Peyer's patch (tissue), 4 donors: ENCODE measurements around the gene MICAL3. TPM values are rescaled to one million over a fixed set of nuclear protein-coding genes. Genes with fewer than 3 reads are reported as not detected.
"Not testable (repeated sequence)": the region's sequence is repeated elsewhere in the genome, so short reads cannot be mapped to it uniquely, and the experiment has no call there.

Source experiments
- DNase-seq, 3 donors: peaks; one replicate each; pipeline ENCODE4 v3.0.0-alpha.2; 2017 to 2019
- H3K27ac ChIP-seq, 4 donors: fragments of 200-600 bp; sonication (generic); one replicate each; pipeline ENCODE4 v1.5.1; 2016 to 2019
- H3K27me3 ChIP-seq, 2 donors: fragments of 200-600 bp; sonication (generic); one replicate each; pipeline ENCODE4 v1.5.1; 2019
- H3K36me3 ChIP-seq, 3 donors: fragments of 200-600 bp; sonication (generic); one replicate each; pipeline ENCODE4 v1.5.1; 2016 to 2019
- H3K4me1 ChIP-seq, 4 donors: fragments of 200-600 bp; sonication (generic); one replicate each; pipeline ENCODE4 v1.5.1; 2016 to 2019
- H3K4me3 ChIP-seq, 4 donors: fragments of 200-600 bp; sonication (generic); 1 replicate in 3 of 4; 2 replicates in 1 of 4; pipeline ENCODE4 v1.5.1; 2016 to 2019; ENCODE audit warnings: mild to moderate bottlenecking in 1 of 4
- H3K9me3 ChIP-seq, 4 donors: fragments of 200-600 bp; sonication (generic); one replicate each; pipeline ENCODE4 v1.5.1; 2016 to 2019; ENCODE audit warnings: mild to moderate bottlenecking in 1 of 4
- CTCF ChIP-seq, 6 experiments: fragments of 450-650 bp in 4 of 6; fragments of 200-600 bp in 2 of 6; sonication (generic) in 1 of 6; IDR thresholded peaks; one replicate each; pipeline ENCODE4 v1.5.1; 2017 to 2019; ENCODE audit warnings: antibody characterized with exemption in 6 of 6, mild to moderate bottlenecking in 3 of 6, moderate library complexity in 1 of 6
- POLR2A ChIP-seq, 2 donors: fragments of 450-650 bp; IDR thresholded peaks; one replicate each; pipeline ENCODE4 v1.5.1; 2017; ENCODE audit warnings: antibody characterized with exemption in 2 of 2, mild to moderate bottlenecking in 2 of 2, moderate library complexity in 2 of 2
- total RNA-seq, 4 donors: library from RNA; depleted of rRNA; stranded (reverse); fragments of >200 nt; gene quantifications; one replicate each; pipeline ENCODE4 v1.1.0, GENCODE V29; 2016

The MICAL3 gene
- total RNA-seq, 4 donors from 2014 or later, result 68.5 to 99.1 (median 88.7) TPM

- Histone ChIP-seq H3K36me3 (no peaks in the 10 kb centered on the region), H3K9me3 (no peaks in the 10 kb centered on the region), H3K4me1 (peaks cover 0 to 25% (median 7%) of the 10 kb centered on the region in 4 donors), H3K27me3 (no peaks in the 10 kb centered on the region), H3K27ac (no peak overlapping the region), H3K4me3 (no peak overlapping the region)
- no peak for TF ChIP-seq CTCF (IDR thresholded peaks at IDR 0.05)
- TF ChIP-seq POLR2A (IDR thresholded peaks at IDR 0.05), result no peak
- DNase-seq, result no peak
Observed at GRCh38 chr22:17990942-17991341, 33.4 kb downstream of the MICAL3 start.

GRCh38 chr22:17990147-17990546, 34.2 kb downstream of the MICAL3 start:
- no peaks in the 10 kb centered on the region for H3K36me3 ChIP-seq
- H3K9me3 ChIP-seq, result no peaks in the 10 kb centered on the region
- H3K27ac ChIP-seq, result no peak overlapping the region
- no peak for DNase-seq
- no peaks in the 10 kb centered on the region for H3K27me3 ChIP-seq
- H3K4me1 ChIP-seq, result peaks cover 0 to 25% (median 7%) of the 10 kb centered on the region in 4 donors
- TF ChIP-seq POLR2A (IDR thresholded peaks at IDR 0.05), result no peak
- TF ChIP-seq CTCF (IDR thresholded peaks at IDR 0.05), result no peak
- H3K4me3 ChIP-seq, result no peak overlapping the region

GRCh38 chr22:17988800-17989513, 35.4 kb downstream of the MICAL3 start:
- DNase-seq, result no peak
- Histone ChIP-seq H3K36me3 (no peaks in the 10 kb centered on the region), H3K27me3 (no peaks in the 10 kb centered on the region), H3K9me3 (no peaks in the 10 kb centered on the region), H3K27ac (no peak overlapping the region), H3K4me3 (no peak overlapping the region), H3K4me1 (peaks cover 0 to 25% (median 7%) of the 10 kb centered on the region in 4 donors)
- TF ChIP-seq CTCF (IDR thresholded peaks at IDR 0.05), result no peak
- no peak for TF ChIP-seq POLR2A (IDR thresholded peaks at IDR 0.05)

DNA sequence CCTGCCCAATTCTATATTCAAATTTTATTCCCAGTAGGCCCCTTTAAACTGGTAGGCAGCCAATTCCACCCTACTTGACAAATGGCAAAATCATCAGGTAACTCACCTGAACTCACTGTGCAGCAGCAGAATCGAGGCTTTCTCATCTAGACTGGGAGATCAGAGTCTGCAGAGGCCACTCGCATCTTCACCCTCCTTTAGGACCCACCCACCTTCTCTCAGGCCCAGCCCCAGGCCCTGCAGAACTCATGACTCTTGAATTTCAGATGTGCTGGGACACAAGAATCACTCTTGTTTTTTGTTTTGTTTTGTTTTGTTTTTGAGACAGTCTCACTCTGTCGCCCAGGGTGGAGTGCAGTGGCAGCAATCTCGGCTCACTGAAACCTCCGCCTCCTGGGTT, 38.8 kb downstream of the MICAL3 start:
- no peak overlapping the region for H3K4me3 ChIP-seq
- H3K4me1 ChIP-seq, result peaks cover 0 to 20% (median 5%) of the 10 kb centered on the region in 4 donors
- no peaks in the 10 kb centered on the region for H3K36me3 ChIP-seq
- H3K9me3 ChIP-seq, result no peaks in the 10 kb centered on the region
- H3K27ac ChIP-seq, result no peak overlapping the region
- H3K27me3 ChIP-seq, result no peaks in the 10 kb centered on the region
- no peak for DNase-seq
- TF ChIP-seq POLR2A (IDR thresholded peaks at IDR 0.05) (no peak), CTCF (IDR thresholded peaks at IDR 0.05) (no peak)

- not testable (repeated sequence) for H3K36me3 ChIP-seq, H3K27ac ChIP-seq, H3K4me3 ChIP-seq, DNase-seq, H3K27me3 ChIP-seq, H3K9me3 ChIP-seq
- H3K4me1 ChIP-seq, result peaks cover 0 to 25% (median 8%) of the 10 kb centered on the region in 4 donors
Observed at GRCh38 chr22:17985071-17985470, 39.3 kb downstream of the MICAL3 start.

- no peak for DNase-seq
- no peaks in the 10 kb centered on the region for H3K36me3 ChIP-seq
- no peak overlapping the region for H3K4me3 ChIP-seq
- no peaks in the 10 kb centered on the region for H3K9me3 ChIP-seq
- TF ChIP-seq CTCF (IDR thresholded peaks at IDR 0.05) (no peak), POLR2A (IDR thresholded peaks at IDR 0.05) (no peak)
- no peaks in the 10 kb centered on the region for H3K27me3 ChIP-seq
- no peak overlapping the region for H3K27ac ChIP-seq
- peaks cover 0 to 31% (median 10%) of the 10 kb centered on the region in 4 donors for H3K4me1 ChIP-seq
Observed at GRCh38 chr22:17984114-17984513, 40.2 kb downstream of the MICAL3 start.
